Measurements from ENCODE around the gene LRRC8C. TPM values are rescaled to one million over a fixed set of nuclear protein-coding genes. Genes with fewer than 3 reads are reported as not detected.

LRRC8C gene
- total and polyA plus RNA-seq, 2 of the 8 experiments (the other 6 are each of a cell fraction or from before 2014, with no cell fraction given) = 1.1 to 2.1 TPM

DNA sequence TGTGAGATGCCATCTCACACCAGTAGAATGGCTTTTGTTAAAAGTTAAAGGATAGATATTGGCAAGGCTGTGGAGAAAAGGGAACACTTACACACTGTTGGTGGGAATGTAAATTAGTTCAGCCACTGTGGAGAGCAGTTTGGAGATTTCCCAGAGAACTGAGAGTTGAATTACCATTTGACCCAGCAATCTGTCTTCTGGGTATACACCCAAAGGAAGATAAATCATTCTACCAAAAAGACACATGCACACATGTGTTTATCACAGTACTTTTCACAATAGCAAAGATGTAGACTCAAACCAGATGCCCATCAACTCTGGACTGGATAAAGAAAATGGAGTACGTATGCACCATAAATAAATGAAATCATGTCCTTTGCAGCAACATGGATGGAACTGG is 99.3 kb downstream of the LRRC8C start:
- Histone ChIP-seq H3K4me2 (ENCODE audit: insufficient read depth in 1 of 2, low read depth in 2 of 2, low read length in 2 of 2) (no peak overlapping the region), H3K18ac (ENCODE audit: extremely low read depth, low read length) (no peak overlapping the region), H2BK120ac (replicated peaks; ENCODE audit: low read depth, low read length) (no peak overlapping the region), H3K4ac (replicated peaks; ENCODE audit: insufficient read length, low read depth, low read length) (no peak overlapping the region), H2AK5ac (ENCODE audit: low read depth, low read length) (no peak overlapping the region), H3K9me3 (ENCODE audit: insufficient read depth in 2 of 2, low read depth in 1 of 2, low read length in 1 of 2) (no peaks in the 10 kb centered on the region), H3K56ac (replicated peaks; ENCODE audit: insufficient read length, low read depth, low read length) (no peak overlapping the region), H4K8ac (ENCODE audit: extremely low read depth, insufficient read depth, low read length) (no peak overlapping the region), H2BK15ac (ENCODE audit: low read length) (no peak overlapping the region), H3K4me3 (ENCODE audit: extremely low read depth in 1 of 4, insufficient read depth in 2 of 4, low read depth in 3 of 4, low read length in 4 of 4) (no peak overlapping the region), H3K27ac (ENCODE audit: low read depth, low read length) (no peak overlapping the region), H2BK12ac (ENCODE audit: low read depth, low read length) (no peak overlapping the region), H3K23me2 (ENCODE audit: low read depth, low read length) (no peaks in the 10 kb centered on the region), H3K9ac (replicated peaks in 1 of 4; ENCODE audit: extremely low read depth in 1 of 4, low read depth in 3 of 4, low read length in 3 of 4) (no peak overlapping the region), H2BK20ac (ENCODE audit: low read length) (no peak overlapping the region), H3K14ac (ENCODE audit: insufficient read length) (no peak overlapping the region), H3K4me1 (replicated peaks in 1 of 4; ENCODE audit: control insufficient read depth in 3 of 4, insufficient read depth in 4 of 4, low read length in 3 of 4) (no peaks in the 10 kb centered on the region), H3K27me3 (replicated peaks in 1 of 4; ENCODE audit: control insufficient read depth in 3 of 4, extremely low read depth in 1 of 4, insufficient read depth in 3 of 4, low read length in 3 of 4) (no peaks in the 10 kb centered on the region), H2BK5ac (ENCODE audit: low read depth, low read length) (no peak overlapping the region), H4K91ac (replicated peaks; ENCODE audit: insufficient read length, low read length) (no peak overlapping the region), H3K79me1 (ENCODE audit: low read depth, low read length) (no peaks in the 10 kb centered on the region), H3K23ac (ENCODE audit: insufficient read length) (no peak overlapping the region), H3K79me2 (ENCODE audit: control insufficient read depth in 1 of 2, insufficient read depth in 2 of 2, low read length in 2 of 2) (no peaks in the 10 kb centered on the region), H2AFZ (ENCODE audit: low read length) (peak overlapping the region; percentile 40; the same call in 1 of the 2 replicates), H3K36me3 (ENCODE audit: control insufficient read depth in 2 of 4, insufficient read depth in 4 of 4, low read length in 3 of 4) (no peaks in the 10 kb centered on the region), H4K5ac (ENCODE audit: insufficient read length, low read depth, low read length) (no peak overlapping the region), H4K20me1 (replicated peaks in 1 of 2; ENCODE audit: control insufficient read depth in 1 of 2, insufficient read depth in 2 of 2, low read length in 2 of 2) (no peaks in the 10 kb centered on the region)
- no peak for FAIRE-seq
- ChIA-PET POLR2A (ENCODE audit: partially characterized antibody) (no interaction called here), CTCF (ENCODE audit: partially characterized antibody) (interaction anchor here (0.9 kb wide), 1 partner anchor 13 kb away, joined by 3 read pairs; no protein-coding TSS in a partner anchor)
- no peak for DNase-seq (ENCODE audit: low read depth in 1 of 2, low spot score in 2 of 2)
- 100% methylated on average over 1 of the region's 1 CpG; no CpG with 5 or more reads in 1 of the 2 experiments for WGBS, 2 experiments (ENCODE audit: extremely low coverage in 1 of 2, insufficient coverage in 1 of 2, insufficient read length in 1 of 2, insufficient replicate concordance in 2 of 2, low coverage in 1 of 2, low lambda C conversion rate in 2 of 2, missing lambda C conversion rate in 1 of 2)
- TF ChIP-seq HDAC2 (IDR thresholded peaks at IDR 0.05; ENCODE audit: borderline replicate concordance in 1 of 2, low read depth in 2 of 2, low read length in 2 of 2) (no peak), PHF8 (conservative IDR thresholded peaks at IDR 0.05; ENCODE audit: low read depth, low read length) (no peak), SP2 (IDR thresholded peaks at IDR 0.05; ENCODE audit: low read length) (no peak), TBP (IDR thresholded peaks at IDR 0.05; ENCODE audit: low read depth, low read length) (no peak), RFX5 (IDR thresholded peaks at IDR 0.05; ENCODE audit: borderline replicate concordance, low read depth, low read length) (no peak), POU5F1 (IDR thresholded peaks at IDR 0.05; ENCODE audit: low read depth, low read length) (no peak), KDM1A (IDR thresholded peaks at IDR 0.05; ENCODE audit: borderline replicate concordance, low read length) (no peak)
- TF ChIP-seq, protein P1, sequence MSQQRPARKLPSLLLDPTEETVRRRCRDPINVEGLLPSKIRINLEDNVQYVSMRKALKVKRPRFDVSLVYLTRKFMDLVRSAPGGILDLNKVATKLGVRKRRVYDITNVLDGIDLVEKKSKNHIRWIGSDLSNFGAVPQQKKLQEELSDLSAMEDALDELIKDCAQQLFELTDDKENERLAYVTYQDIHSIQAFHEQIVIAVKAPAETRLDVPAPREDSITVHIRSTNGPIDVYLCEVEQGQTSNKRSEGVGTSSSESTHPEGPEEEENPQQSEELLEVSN (IDR thresholded peaks at IDR 0.05) = no peak

All from H1 (cell line).